ENCODE data around the gene TRAF2. TPM values are rescaled to one million over a fixed set of nuclear protein-coding genes. Genes with fewer than 3 reads are reported as not detected.
"Not testable (repeated sequence)": the region's sequence is repeated elsewhere in the genome, so short reads cannot be mapped to it uniquely, and the experiment has no call there.

The TRAF2 gene
- total RNA-seq, 1 donor from 2014 or later, result 21.7 TPM

GRCh38 chr9:136842380-136842948, 43.9 kb upstream of the TRAF2 start, which contains the start of gene AJM1:
Gene AJM1 (plus strand): TSS chr9:136842478. CDS start chr9:136844415, 1,937 bp downstream.
- H3K4me1 Mint-ChIP-seq (ENCODE audit: unreplicated experiment); H3K9me3 Mint-ChIP-seq (ENCODE audit: unreplicated experiment); H3K27me3 Mint-ChIP-seq (ENCODE audit: unreplicated experiment); H3K27ac Mint-ChIP-seq (ENCODE audit: unreplicated experiment); H3K36me3 Mint-ChIP-seq (ENCODE audit: low read depth, unreplicated experiment); H3K4me3 Mint-ChIP-seq (ENCODE audit: unreplicated experiment): not testable (repeated sequence)
- peak; percentile 88 for DNase-seq (ENCODE audit: low spot score)
- TF ChIP-seq CTCF (IDR thresholded peaks at IDR 0.05; ENCODE audit: unreplicated experiment), result peak; percentile 88

- H3K27me3 Mint-ChIP-seq (ENCODE audit: unreplicated experiment); H3K9me3 Mint-ChIP-seq (ENCODE audit: unreplicated experiment); H3K27ac Mint-ChIP-seq (ENCODE audit: unreplicated experiment); H3K36me3 Mint-ChIP-seq (ENCODE audit: low read depth, unreplicated experiment); DNase-seq (ENCODE audit: low spot score); H3K4me1 Mint-ChIP-seq (ENCODE audit: unreplicated experiment): not testable (repeated sequence)
- peak overlapping the region; percentile 47 for H3K4me3 Mint-ChIP-seq (ENCODE audit: unreplicated experiment)
Measured at GRCh38 chr9:136843159-136843800, 43.0 kb upstream of the TRAF2 start.

- H3K27ac Mint-ChIP-seq (ENCODE audit: unreplicated experiment); H3K27me3 Mint-ChIP-seq (ENCODE audit: unreplicated experiment); H3K36me3 Mint-ChIP-seq (ENCODE audit: low read depth, unreplicated experiment); H3K9me3 Mint-ChIP-seq (ENCODE audit: unreplicated experiment); H3K4me1 Mint-ChIP-seq (ENCODE audit: unreplicated experiment); H3K4me3 Mint-ChIP-seq (ENCODE audit: unreplicated experiment): not testable (repeated sequence)
- DNase-seq (ENCODE audit: low spot score), result peak; percentile 68
- TF ChIP-seq CTCF (IDR thresholded peaks at IDR 0.05; ENCODE audit: unreplicated experiment), result peak; percentile 80
Measured at GRCh38 chr9:136843801-136844740, 42.2 kb upstream of the TRAF2 start.

- peaks cover 8% of the 10 kb centered on the region for H3K27me3 Mint-ChIP-seq (ENCODE audit: unreplicated experiment)
- no peak overlapping the region for H3K27ac Mint-ChIP-seq (ENCODE audit: unreplicated experiment)
- DNase-seq (ENCODE audit: low spot score), result no peak
- H3K9me3 Mint-ChIP-seq (ENCODE audit: unreplicated experiment), result no peaks in the 10 kb centered on the region
- no peaks in the 10 kb centered on the region for H3K4me1 Mint-ChIP-seq (ENCODE audit: unreplicated experiment)
- no peak for TF ChIP-seq CTCF (IDR thresholded peaks at IDR 0.05; ENCODE audit: unreplicated experiment)
- H3K4me3 Mint-ChIP-seq (ENCODE audit: unreplicated experiment), result no peak overlapping the region
- peaks cover 3% of the 10 kb centered on the region for H3K36me3 Mint-ChIP-seq (ENCODE audit: low read depth, unreplicated experiment)
Measured at GRCh38 chr9:136844761-136845464, 41.4 kb upstream of the TRAF2 start.
